HG03103 (cell line): ENCODE measurements around the gene PRAMEF12.
"Not testable (repeated sequence)": the region's sequence is repeated elsewhere in the genome, so short reads cannot be mapped to it uniquely, and the experiment has no call there.

Experiments
- ATAC-seq: cut with Tn5 transposase; IDR thresholded peaks from one replicate; pipeline ENCODE4 v1.9.1; 2021; ENCODE audit warnings: low read depth; ENCODE audit not compliant: unreplicated experiment

Gene PRAMEF12

DNA sequence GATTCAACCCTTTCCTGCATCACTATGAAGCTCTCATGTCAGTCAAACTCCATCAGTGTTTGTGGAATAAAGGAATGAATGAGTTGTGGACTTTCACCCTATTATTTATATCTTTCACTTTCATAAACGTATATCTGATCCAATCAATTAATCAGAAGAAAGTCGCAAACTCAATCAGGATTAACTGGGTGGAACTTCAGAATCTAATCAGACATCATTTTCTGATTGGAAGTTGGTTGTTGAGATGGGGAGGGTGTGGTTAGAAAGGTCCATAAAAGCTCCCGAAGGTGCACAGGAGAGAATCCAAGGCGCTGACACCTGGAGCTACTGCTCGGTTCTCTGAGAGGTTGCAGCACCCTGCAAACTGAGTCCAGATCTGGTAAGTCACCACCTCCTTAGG lies at the start of gene PRAMEF12:
TSS of gene PRAMEF12 (plus strand) at position 301 of the 400 bp plus-strand sequence. CDS start 1,130 bp downstream, outside the sequence.
- no peak for ATAC-seq

DNA sequence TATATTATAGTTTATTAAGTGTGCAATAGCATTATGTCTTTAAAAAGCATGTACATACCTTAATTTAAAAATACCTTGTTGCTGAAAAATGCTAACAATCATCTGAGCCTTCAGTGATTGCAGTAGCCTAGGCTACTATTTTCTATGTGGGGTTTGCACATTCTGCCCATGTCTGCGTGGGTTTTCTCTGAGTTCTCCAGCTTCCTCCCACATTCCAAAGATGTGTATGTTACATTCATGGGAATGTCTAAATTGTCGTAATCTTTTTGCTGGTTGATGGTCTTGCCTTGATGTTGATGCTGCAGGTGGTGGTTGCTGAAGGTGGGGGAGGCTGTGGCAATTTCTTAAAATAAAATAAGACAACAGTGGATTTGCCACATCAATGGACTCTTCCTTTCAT lies 45.1 kb upstream of the PRAMEF12 start:
- no peak for ATAC-seq

DNA sequence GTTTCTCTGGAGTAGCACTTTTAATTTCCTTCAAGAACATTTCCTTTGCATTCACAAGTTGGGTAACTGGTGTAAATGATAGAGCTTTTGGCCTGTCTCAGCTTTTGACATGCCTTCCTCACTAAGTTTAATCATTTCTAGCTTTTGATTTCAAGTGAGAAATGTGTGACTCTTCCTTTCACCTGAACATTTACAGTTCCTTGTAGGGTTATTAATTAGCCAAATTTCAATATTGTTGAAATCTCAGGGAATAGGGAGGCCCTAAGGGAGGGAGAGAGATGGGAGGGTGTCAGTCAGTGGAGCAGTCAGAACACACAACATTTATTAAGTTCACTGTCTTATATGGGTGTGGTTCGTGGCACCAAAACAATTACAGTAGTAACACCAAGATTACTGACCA lies 43.4 kb upstream of the PRAMEF12 start:
- ATAC-seq: no peak

DNA sequence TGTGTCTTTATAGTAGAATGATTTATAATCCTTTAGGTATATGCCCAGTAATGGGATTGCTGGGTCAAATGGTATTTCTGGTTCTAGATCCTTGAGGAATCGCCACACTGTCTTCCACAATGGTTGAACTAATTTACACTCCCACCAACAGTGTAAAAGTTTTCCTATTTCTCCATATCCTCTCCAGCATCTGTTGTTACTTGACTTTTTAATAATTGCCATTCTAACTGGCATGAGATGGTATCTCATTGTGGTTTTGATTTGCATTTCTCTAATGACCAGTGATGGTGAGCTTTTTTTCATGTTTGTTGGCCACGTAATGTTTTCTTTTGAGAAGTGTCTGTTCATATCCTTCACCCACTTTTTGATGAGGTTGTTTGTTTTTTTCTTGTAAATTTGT lies 42.5 kb upstream of the PRAMEF12 start:
- not testable (repeated sequence) for ATAC-seq

DNA sequence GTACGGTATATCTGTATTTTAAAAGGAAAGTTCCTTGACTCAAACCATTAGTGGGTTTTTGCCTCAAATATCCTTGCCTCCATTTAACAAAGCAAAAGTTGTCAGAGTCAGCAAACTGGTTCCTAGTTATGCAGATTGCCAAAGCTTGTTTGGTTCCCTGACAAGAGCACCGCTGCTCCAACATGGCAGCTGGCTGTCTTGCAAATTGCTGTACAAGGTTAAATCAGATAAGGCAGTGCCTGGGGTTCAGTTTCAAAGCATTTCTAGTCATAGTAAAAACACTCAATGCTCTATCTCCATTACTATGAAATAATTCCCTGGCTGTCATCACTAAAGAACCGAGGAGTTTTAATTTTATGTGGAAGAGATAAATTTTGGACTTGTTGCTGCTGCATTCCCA lies 38.9 kb upstream of the PRAMEF12 start:
- ATAC-seq: no peak

DNA sequence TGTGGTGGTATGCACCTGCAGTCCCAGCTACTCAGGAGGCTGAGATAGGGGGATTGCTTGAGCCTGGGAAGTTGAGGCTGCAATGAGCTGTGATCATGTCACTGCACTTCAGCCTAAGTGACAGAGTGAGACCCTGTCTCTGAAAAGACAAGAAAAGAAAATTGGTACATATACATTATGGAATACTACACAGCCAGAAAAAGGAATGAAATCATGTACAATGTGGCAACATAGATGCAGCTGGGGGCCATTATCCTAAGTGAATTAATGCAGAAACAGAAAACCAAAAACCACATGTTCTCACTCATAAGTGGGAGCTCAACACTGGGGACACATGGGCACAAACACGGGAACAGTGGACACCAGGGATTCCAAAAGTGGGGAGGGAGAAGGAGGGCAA lies 34.6 kb upstream of the PRAMEF12 start:
- no peak for ATAC-seq

DNA sequence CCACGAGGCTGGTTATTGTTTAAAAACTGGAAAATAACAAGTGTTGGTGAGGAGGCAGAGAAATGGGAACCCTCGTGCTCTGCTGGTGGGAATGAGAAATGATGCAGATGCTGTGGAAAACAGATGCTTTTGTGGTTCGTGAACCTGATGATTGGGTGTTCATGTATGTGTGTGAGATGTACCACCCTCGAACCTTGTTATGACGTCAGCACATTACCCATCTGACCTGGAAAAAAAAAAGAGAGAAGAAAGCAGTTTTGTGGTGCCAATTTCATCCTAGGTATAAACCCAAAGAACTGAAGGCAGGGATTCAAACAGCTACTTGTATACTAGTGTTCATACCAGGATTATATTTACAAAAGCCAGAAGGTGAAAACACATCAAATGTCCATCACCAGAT lies 33.9 kb upstream of the PRAMEF12 start:
- no peak for ATAC-seq

DNA sequence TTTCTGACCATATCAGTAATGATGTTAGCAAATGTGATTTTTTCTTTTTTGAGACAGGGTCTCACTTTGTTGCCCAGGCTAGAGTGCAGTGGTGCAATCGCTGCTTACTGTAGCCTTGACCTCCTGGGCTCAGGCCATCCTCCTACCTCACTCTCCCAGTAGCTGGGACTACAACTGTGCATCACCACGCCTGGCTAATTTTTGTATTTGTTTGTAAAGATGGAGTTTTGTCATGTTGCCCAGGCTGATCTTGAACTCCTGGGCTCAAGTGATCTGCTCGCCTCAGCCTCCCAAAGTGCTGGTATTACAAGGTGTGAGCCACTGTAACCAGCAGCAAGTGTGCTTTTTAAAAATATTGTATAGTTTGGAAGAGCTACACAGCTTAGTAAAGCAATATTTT lies 31.6 kb upstream of the PRAMEF12 start:
- no peak for ATAC-seq

DNA sequence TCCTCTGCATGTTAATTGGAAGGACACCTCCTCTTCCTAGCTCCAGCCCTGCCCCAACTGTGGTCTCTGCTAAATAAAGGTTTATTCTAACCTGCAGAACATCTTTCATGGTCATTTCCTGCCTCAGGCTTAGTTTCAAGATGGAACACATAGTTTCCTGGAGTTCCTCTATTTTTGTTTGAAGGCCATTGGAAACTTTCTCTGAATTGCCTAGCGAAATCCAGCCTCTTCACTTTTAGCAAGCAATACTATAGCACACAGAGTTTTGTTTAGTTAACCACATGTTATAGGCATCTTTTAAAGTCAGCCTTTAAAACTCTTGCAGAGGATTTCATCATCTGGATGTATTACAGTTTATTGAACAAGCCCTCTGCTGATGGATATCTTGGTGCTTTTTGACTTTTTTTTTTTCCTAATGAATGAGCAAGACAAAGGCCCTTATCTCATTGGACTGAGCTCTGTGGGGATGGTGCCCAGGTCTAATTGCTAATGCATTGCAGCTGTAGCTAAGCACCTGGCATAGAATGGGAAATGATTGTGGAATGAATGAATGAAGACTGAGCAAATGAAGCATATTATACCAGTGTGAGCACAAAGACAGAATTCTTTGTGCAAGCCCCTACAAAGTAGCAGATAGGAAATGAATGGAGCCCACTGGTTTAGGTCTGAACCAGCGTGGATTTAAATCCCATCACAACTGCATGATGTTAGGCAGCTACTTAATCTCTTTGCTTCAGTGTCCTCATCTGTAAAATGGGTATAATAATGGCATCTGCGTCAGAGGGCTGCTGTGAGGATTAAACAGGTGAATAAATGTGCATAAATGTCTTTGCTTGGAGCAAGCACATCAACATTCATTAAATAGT lies 28.2 kb upstream of the PRAMEF12 start:
- no peak for ATAC-seq

DNA sequence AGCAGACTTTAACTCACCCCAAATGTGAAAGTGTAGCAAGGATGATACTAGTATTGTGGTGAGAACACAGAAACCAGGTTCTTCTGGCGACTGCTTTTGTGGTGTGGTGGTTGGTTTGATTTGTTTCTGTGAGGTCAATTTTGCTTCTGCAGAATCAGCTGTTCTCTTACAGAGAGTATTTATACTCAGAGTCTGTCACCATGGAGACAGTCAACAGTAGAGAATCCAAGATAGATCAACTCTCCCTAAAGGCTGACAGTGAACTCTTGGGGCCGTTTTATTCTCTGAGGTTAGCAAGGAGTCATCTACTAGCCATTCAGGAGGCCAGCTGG lies 27.6 kb upstream of the PRAMEF12 start, which contains the start of gene CFAP107:
TSS of gene CFAP107 (plus strand) at position 209 of the 332 bp plus-strand sequence. CDS start 231 bp downstream, outside the sequence.
- no peak for ATAC-seq

DNA sequence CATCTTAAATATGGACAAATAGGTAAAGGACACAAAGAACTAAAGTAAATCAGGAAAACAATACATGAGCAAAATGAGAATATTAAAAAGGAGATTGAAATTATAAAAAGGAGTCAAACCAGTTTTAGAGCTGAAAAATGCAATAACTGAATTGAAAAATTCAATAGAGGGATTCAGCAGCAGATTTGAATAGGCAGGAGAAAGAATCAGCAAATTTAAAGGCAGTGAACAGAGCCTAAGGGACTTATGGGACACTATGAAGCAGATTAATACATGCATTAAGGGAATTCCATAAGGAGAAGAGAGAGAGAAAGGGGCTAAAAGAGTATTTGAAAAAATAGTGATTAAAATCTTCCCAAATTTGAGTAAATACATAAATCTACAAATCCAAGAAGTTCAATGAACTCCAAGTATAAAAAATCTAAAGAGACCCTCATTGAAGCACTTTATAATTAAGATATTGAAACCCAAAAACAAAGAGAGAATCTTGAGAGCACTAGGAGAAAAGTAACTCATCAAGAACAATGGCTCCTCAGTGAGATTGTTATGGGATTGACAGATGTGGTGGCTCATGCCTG lies 24.7 kb upstream of the PRAMEF12 start:
- ATAC-seq: no peak

DNA sequence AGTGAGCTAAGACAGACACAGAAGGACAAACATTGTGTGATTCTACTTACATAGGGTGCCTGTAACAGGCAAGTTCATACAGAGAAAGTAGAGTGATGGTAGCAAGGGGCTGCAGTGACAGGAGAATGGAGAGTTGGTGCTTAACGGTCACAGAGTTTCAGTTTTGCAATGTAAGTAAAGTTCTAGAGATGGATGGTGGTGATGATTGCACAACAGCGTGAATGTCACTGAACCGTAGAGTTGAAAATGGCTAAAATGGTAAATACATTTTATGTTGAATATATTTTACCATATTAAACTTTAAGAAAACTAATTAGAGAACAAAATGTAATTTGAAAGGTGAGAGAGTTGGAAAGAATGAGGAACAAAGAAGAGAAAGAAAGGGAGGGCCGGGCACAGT lies 18.8 kb upstream of the PRAMEF12 start:
- no peak for ATAC-seq

DNA sequence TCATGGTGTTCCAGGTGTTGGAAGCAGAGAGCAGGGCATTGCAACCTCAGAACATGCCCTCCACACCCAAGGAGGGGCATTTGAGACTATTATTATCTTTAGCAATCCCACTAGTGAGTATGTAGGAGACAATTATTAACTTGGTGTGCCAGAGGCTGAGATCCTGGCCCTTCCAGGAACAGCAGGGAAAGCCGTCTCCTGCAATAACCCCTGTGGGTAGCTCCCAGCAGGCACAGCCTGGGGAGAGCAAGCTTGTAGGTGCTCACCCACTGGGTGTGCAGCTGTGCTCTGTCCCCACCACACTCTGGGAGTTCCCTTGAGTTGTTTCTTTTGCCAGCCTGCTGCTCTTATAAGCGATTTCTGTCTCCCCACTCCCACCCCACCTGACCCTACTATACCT lies 17.3 kb upstream of the PRAMEF12 start:
- no peak for ATAC-seq

DNA sequence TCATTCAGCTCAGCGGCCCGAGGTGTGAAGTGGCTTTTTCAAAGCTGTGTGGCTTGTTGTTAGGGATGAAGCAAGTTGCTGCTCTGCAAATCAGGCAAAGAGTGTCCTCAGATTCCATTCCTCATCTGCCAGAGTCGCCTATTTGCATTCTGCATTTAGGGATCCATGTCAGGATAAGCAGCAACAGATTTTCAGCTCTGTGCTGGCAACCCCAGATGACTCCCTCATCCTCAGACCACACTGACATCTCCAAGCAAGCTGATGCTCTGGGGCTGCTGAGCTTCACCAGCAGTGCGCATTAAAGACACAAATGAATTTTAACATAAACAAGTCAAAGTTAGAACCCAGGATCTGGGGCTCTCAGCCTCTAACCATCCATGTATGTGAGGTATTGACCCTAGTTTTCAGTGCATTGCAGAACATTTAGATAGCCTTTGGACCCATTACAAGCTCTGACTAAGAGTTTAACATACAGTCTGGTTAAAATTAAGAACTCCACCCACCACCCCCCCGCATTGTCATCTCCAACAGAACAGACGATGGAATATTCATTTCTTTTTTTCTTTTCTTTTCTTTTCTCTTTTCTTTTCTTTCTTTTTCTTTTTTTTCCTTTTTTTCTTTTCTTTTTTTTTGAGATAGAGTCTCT lies 16.6 kb upstream of the PRAMEF12 start:
- no peak for ATAC-seq

DNA sequence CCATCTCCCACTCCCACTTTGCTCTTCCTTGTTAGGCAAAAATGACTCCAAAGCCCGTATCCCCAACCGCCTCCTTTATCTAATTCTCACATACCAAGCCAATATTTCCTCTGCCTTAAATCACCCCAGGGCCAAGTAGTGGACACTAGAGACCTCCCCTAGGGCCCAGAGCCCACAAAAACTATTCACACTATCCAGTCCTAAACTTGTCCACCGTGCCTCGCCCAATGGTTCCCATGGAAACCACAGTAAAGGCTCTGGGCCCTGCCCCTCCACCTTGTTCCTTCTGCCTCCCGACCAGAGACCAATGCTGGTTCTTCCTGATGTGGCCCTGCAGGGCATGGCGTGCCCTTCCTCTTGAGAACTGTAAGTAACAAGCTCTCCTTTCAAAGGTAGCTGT lies 15.7 kb upstream of the PRAMEF12 start:
- ATAC-seq: no peak

DNA sequence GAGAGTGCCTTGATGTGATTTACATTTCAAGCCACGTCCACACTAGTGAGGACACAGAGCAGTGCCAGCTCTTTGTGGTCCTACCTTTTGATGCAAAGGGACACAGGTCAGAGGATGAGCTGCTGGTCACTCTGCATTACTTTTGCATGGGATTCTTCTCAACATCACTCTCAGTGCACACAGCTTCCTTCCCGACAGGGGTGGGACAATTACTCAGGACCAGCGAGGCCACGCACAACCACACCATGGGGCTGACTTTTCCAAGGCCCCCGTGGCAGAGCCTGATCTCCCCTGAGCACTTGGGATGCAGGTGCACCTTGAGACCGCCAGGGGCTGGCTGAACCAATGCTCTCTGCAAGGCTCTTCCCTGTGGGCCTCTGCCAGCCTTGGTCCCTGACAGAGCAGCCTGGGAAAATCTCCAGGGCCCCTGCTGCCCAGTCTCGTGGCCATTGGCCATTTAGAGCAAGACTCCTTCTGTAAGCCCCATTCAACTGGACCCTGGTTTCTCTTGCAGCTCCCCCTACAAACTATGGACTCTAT lies 13.2 kb upstream of the PRAMEF12 start:
- no peak for ATAC-seq

DNA sequence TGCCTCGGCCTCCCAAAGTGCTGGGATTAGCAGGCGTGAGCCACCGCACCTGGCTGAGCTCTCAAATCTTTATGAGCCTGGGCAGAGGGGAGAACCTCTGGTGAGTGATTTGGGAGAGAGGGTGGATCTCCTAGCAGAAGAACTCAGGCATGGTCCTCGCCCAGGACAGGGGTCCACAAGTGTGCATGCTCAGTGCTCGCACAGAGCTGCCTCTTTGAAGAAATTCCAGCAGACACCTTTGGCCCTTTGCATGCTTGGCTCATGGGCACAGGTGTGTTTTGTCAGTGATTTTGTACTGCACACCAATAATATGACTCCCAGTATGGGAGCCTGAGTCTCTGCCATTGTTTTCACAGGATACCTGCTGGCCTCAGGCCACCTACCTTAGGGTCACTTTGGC lies 11.8 kb upstream of the PRAMEF12 start:
- ATAC-seq: no peak

DNA sequence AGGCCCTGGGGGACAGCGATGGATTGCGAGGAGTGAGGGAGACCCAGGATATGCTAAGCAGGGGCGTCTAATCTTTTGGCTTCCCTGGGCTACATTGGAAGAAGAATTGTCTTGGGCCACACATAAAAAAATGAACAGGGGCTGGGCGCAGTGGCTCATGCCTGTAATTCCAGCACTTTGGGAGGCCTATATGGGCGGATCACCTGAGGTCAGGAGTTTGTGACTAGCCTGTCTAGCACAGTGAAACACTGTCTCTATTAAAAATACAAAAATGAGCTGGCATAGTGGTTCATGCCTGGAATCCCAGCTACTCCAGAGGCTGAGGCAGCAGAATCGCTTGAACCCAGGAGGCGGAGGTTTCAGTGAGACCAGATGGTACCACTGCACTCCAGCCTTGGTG lies 10.8 kb upstream of the PRAMEF12 start:
- no peak for ATAC-seq

DNA sequence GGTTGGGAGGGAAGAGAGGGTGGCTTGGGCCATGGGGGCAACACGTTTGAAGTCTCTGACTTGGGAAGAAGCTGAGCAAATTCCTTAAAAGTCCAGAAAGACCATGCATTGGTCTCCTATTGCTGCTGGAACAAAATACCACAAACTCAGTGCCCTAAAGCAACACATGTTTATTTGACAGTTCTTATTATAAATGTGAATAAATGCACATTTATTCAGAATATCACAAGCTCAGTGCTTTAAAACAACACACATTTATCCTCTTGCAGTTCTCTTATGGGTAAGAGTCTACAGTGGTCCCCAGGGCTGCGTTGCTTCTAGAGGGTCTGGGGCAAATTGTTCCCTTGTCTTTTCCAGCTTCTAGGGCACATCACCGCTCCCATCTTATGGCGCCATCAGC lies 10.1 kb upstream of the PRAMEF12 start:
- ATAC-seq: no peak

DNA sequence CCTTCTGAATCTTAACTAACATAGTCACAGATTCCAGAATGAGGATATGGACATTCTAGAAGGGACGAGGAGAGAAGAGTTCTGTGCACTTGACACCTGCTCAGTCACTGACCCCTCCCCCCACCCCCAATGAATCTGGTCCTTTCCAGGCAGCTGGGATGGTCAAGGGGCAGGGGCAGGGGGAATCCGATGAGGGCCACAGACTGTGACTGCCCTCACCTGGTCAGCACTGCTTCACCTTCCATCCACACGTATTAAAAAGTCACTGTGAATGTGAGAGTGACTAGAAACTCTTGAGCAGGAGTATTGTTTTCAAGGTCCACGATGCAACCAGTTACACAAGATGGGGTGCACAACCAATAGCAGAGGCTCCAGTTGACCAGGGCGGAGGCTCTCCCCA lies 9.5 kb upstream of the PRAMEF12 start:
- ATAC-seq: no peak

DNA sequence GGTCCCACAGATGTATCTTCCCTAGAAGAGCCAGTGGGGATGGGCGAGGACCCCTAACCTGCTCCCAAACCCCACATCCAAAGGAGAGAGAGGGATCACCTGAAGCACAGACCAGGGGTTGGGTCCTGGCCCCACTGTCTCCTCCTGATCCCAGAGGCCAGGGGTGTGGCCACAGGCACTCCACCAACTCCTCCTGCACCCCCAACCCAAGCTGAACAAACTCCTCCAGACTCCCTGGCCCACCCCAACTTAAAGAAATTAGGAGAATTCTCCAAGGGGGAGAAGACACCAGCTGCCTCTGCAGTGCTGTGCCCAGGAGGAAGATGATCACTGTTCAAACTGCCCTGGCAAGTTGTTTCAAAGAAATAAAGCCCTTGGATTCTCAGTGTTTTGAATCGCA lies 4.5 kb upstream of the PRAMEF12 start:
- no peak for ATAC-seq
